OCI-LY7 (cell line): ENCODE data around the gene SDE2. TPM values are rescaled to one million over a fixed set of nuclear protein-coding genes. Genes with fewer than 3 reads are reported as not detected.

Experiments used
- BruUV-seq: library from RNA; stranded (reverse); fragments of 400-500 nt; replicated peaks from 2 replicates; lab custom pipeline; 2021; lab: Mats Ljungman, UMichigan
- CTCF ChIA-PET: fragments of 300-600 bp; sonication (Branson Sonifier 250); formaldehyde crosslinking; loops from one replicate; lab custom pipeline; 2022; ENCODE audit warnings: antibody characterized with exemption; ENCODE audit not compliant: unreplicated experiment; lab: Charles Lee
- POLR2A ChIA-PET: fragments of 300-600 bp; sonication (Branson Sonifier 250); formaldehyde crosslinking; loops from one replicate; lab custom pipeline; 2022; ENCODE audit warnings: antibody characterized with exemption; lab: Charles Lee
- DNase-seq: peaks from one replicate; pipeline ENCODE4 v3.0.0-alpha.2; 2015; ENCODE audit warnings: low spot score
- H2AFZ ChIP-seq: fragments of 200-600 bp; sonication (generic), shearing (Covaris generic); 2 replicates; pipeline ENCODE4 v1.6.1; 2014; ENCODE audit warnings: mild to moderate bottlenecking, antibody characterized with exemption, low read length, moderate library complexity
- H3K27ac ChIP-seq: fragments of 200-600 bp; sonication (generic); 2 replicates; pipeline ENCODE4 v1.5.1; 2014; ENCODE audit warnings: mixed run types, low read depth, mild to moderate bottlenecking, moderate library complexity, low read length, inconsistent platforms; ENCODE audit not compliant: poor library complexity, severe bottlenecking
- H3K36me3 ChIP-seq: fragments of 200-600 bp; sonication (generic); 2 replicates; pipeline ENCODE4 v1.6.1; 2014; ENCODE audit warnings: mild to moderate bottlenecking, antibody characterized with exemption, low read length, moderate library complexity, mixed read lengths; ENCODE audit not compliant: insufficient read depth
- H3K4me1 ChIP-seq: fragments of 200-600 bp; sonication (generic); 2 replicates; pipeline ENCODE4 v1.5.1; 2014; ENCODE audit warnings: mild to moderate bottlenecking, low read length; ENCODE audit not compliant: insufficient read depth, poor library complexity, severe bottlenecking
- H3K4me2 ChIP-seq: fragments of 200-600 bp; sonication (generic); 2 replicates; pipeline ENCODE4 v1.6.1; 2014; ENCODE audit warnings: mild to moderate bottlenecking, low read length
- H3K4me3 ChIP-seq: fragments of 200-600 bp; sonication (generic); 2 replicates; pipeline ENCODE4 v1.5.1; 2014; ENCODE audit warnings: mild to moderate bottlenecking, low read depth, low read length; ENCODE audit not compliant: poor library complexity, severe bottlenecking
- H3K79me2 ChIP-seq: fragments of 200-600 bp; sonication (generic); 2 replicates; pipeline ENCODE4 v1.6.1; 2016; ENCODE audit warnings: low read depth, mild to moderate bottlenecking, low read length, moderate library complexity, mixed read lengths; ENCODE audit not compliant: insufficient read depth
- H3K9me2 ChIP-seq: fragments of 200-600 bp; sonication (generic); 2 replicates; pipeline ENCODE4 v1.6.1; 2016; ENCODE audit warnings: mild to moderate bottlenecking, low read length, mixed read lengths; ENCODE audit not compliant: insufficient read depth
- H3K9me3 ChIP-seq: fragments of 200-600 bp; sonication (generic); 2 replicates; pipeline ENCODE4 v1.6.1; 2014; ENCODE audit warnings: mild to moderate bottlenecking, mixed run types, low read length, mixed read lengths
- H4K20me1 ChIP-seq: fragments of 200-600 bp; sonication (generic); 2 replicates; pipeline ENCODE4 v1.6.1; 2014; ENCODE audit warnings: mild to moderate bottlenecking, antibody characterized with exemption, low read length, moderate library complexity, mixed read lengths; ENCODE audit not compliant: insufficient read depth
- CTCF ChIP-seq: fragments of 200-600 bp; sonication (generic); conservative IDR thresholded peaks from 2 replicates; pipeline ENCODE4 v1.5.1; 2014; ENCODE audit warnings: mild to moderate bottlenecking, antibody characterized with exemption, low read length, moderate library complexity, mixed read lengths
- EZH2phosphoT487 ChIP-seq: fragments of 200-600 bp; sonication (generic); IDR thresholded peaks from 2 replicates; pipeline ENCODE4 v1.6.1; 2018; ENCODE audit warnings: low read depth, borderline replicate concordance, mild to moderate bottlenecking, mixed run types, antibody characterized with exemption, low read length, moderate library complexity, mixed read lengths
- intact Hi-C: fragments of 100-400 bp; cut with micrococcal nuclease; formaldehyde crosslinking; loops from one replicate; pipeline ENCODE4 v1.10.0; 2022; ENCODE audit not compliant: unreplicated experiment
- total RNA-seq, 2 experiments: library from RNA; depleted of rRNA in 1 of 2; stranded (reverse); fragments of >200 nt in 1 of 2; shearing (Covaris generic) in 1 of 2; gene quantifications; 2 replicates each; pipeline ENCODE4 v1.2.3, GENCODE V29; 2014 to 2022

Gene SDE2
- total RNA-seq, 2 experiments from 2014 or later, result 18.2 to 25.0 TPM

- no peak for TF ChIP-seq CTCF
These were observed 48.4 kb upstream of the SDE2 start for GRCh38 chr1:226047495-226047894.

GRCh38 chr1:226046240-226046639 is 47.1 kb upstream of the SDE2 start:
- H3K4me2 ChIP-seq, result no peak overlapping the region
- no peak overlapping the region for H2AFZ ChIP-seq
- no peaks in the 10 kb centered on the region for H3K9me2 ChIP-seq
- BruUV-seq, result no TSS peak
- CTCF ChIA-PET, result no interaction called here
- H3K9me3 ChIP-seq, result no peaks in the 10 kb centered on the region
- intact Hi-C loops, result no loop called here
- no peak for TF ChIP-seq CTCF
- TF ChIP-seq EZH2phosphoT487, result no peak
- H3K4me1 ChIP-seq, result peaks cover 8% of the 10 kb centered on the region
- no peak overlapping the region for H3K27ac ChIP-seq
- no peaks in the 10 kb centered on the region for H4K20me1 ChIP-seq
- DNase-seq, result no peak
- no peaks in the 10 kb centered on the region for H3K79me2 ChIP-seq
- H3K36me3 ChIP-seq, result no peaks in the 10 kb centered on the region
- POLR2A ChIA-PET, result no interaction called here
- H3K4me3 ChIP-seq, result no peak overlapping the region

More at GRCh38 chr1:226047495-226047894, 48.4 kb upstream of the SDE2 start:
- Histone ChIP-seq H4K20me1 (no peaks in the 10 kb centered on the region), H3K4me1 (peaks cover 6% of the 10 kb centered on the region), H3K9me2 (no peaks in the 10 kb centered on the region), H2AFZ (no peak overlapping the region), H3K36me3 (no peaks in the 10 kb centered on the region), H3K4me2 (no peak overlapping the region), H3K4me3 (no peak overlapping the region), H3K27ac (no peak overlapping the region), H3K79me2 (no peaks in the 10 kb centered on the region), H3K9me3 (no peaks in the 10 kb centered on the region)
- intact Hi-C loops, result no loop called here
- no TSS peak for BruUV-seq
- ChIA-PET CTCF (no interaction called here), POLR2A (no interaction called here)
- DNase-seq, result no peak

- no peak for TF ChIP-seq EZH2phosphoT487
- TF ChIP-seq CTCF, result no peak
- no peaks in the 10 kb centered on the region for H3K79me2 ChIP-seq
- H4K20me1 ChIP-seq, result no peaks in the 10 kb centered on the region
- ChIA-PET CTCF (no interaction called here), POLR2A (interaction anchor here (0.9 kb wide), 1 partner anchor 11 kb away, joined by 3 read pairs; no protein-coding TSS in a partner anchor)
- intact Hi-C loops, result no loop called here
- peaks cover 8% of the 10 kb centered on the region for H3K4me1 ChIP-seq
- H3K9me3 ChIP-seq, result no peaks in the 10 kb centered on the region
- no peak overlapping the region for H2AFZ ChIP-seq
- H3K36me3 ChIP-seq, result no peaks in the 10 kb centered on the region
- no peaks in the 10 kb centered on the region for H3K9me2 ChIP-seq
- H3K4me2 ChIP-seq, result no peak overlapping the region
- H3K4me3 ChIP-seq, result no peak overlapping the region
- no peak for DNase-seq
- no peak overlapping the region for H3K27ac ChIP-seq
- BruUV-seq, result no TSS peak
These were observed 45.5 kb upstream of the SDE2 start for GRCh38 chr1:226044514-226045101.
